Measurements from ENCODE around the gene PPP2R5B. TPM values are rescaled to one million over a fixed set of nuclear protein-coding genes. Genes with fewer than 3 reads are reported as not detected.

The PPP2R5B gene
- total and polyA plus RNA-seq, 9 of the 15 experiments (the other 6 are each of a cell fraction or from before 2014, with no cell fraction given) = 0.10 to 7.8 (median 3.3) TPM

- no peak; the same call in 1 of the 2 replicates for TF ChIP-seq HMBOX1 (IDR thresholded peaks at IDR 0.05)
- peak; percentile 69 to 92; a peak in 2 of 4 replicates for TF ChIP-seq SIN3A (IDR thresholded peaks at IDR 0.05; ENCODE audit: borderline replicate concordance in 2 of 2, control insufficient read depth in 1 of 2, low read depth in 2 of 2, low read length in 2 of 2)
- peak; percentile 63 for TF ChIP-seq ZBTB2 (IDR thresholded peaks at IDR 0.05)
- TF ChIP-seq CEBPZ (IDR thresholded peaks at IDR 0.05; ENCODE audit: borderline replicate concordance, low read depth, low read length) = no peak
- peak in 1 of 2 experiments; percentile 84; a peak in 2 of 4 replicates for TF ChIP-seq ZNF639 (CRISPR knock-in tag; conservative IDR thresholded peaks at IDR 0.05 in 1 of 2, IDR thresholded peaks at IDR 0.05 in 1 of 2)
- TF ChIP-seq TEAD4 (IDR thresholded peaks at IDR 0.05; ENCODE audit: low read length) = no peak
- TF ChIP-seq TEAD4 (CRISPR knock-in tag; IDR thresholded peaks at IDR 0.05; ENCODE audit: borderline replicate concordance) = 0 out of 2 replicates have a peak, but pooled peaks have one; percentile 36
- TF ChIP-seq SMC3 (conservative IDR thresholded peaks at IDR 0.05; ENCODE audit: insufficient read depth, low read depth, low read length) = peak; percentile 38; the same call in 1 of the 2 replicates
- peak; percentile 50; the same call in 1 of the 2 replicates for TF ChIP-seq CGGBP1 (CRISPR knock-in tag; IDR thresholded peaks at IDR 0.05)
- TF ChIP-seq ZMIZ1 (IDR thresholded peaks at IDR 0.05; ENCODE audit: low read depth in 2 of 2, low read length in 2 of 2) = peak in 1 of 2 experiments; percentile 52; a peak in 1 of 4 replicates
- TF ChIP-seq NRF1 (conservative IDR thresholded peaks at IDR 0.05 in 1 of 2, IDR thresholded peaks at IDR 0.05 in 1 of 2) = peak; percentile 96 to 97
These were observed 45.8 kb upstream of the PPP2R5B start, which contains the start of gene EHD1 (continued) for GRCh38 chr11:64878494-64879243.
